NCI-H1092 (cell line): ENCODE measurements around the gene DYTN.

Source experiments
- DNase-seq: peaks from one replicate; lab custom pipeline; 2025; lab: John Stamatoyannopoulos, UW

DYTN gene

GRCh38 chr2:206611736-206612135 lies 106.5 kb downstream of the DYTN start:
- DNase-seq: no peak

- DNase-seq: no peak
Measured at GRCh38 chr2:206611191-206611590, 107.0 kb downstream of the DYTN start.

GRCh38 chr2:206610451-206610850 lies 107.7 kb downstream of the DYTN start:
- no peak for DNase-seq

- no peak for DNase-seq
Measured at GRCh38 chr2:206603243-206603642, 115.0 kb downstream of the DYTN start.
